ENCODE data around the gene PLEKHN1.

DNA sequence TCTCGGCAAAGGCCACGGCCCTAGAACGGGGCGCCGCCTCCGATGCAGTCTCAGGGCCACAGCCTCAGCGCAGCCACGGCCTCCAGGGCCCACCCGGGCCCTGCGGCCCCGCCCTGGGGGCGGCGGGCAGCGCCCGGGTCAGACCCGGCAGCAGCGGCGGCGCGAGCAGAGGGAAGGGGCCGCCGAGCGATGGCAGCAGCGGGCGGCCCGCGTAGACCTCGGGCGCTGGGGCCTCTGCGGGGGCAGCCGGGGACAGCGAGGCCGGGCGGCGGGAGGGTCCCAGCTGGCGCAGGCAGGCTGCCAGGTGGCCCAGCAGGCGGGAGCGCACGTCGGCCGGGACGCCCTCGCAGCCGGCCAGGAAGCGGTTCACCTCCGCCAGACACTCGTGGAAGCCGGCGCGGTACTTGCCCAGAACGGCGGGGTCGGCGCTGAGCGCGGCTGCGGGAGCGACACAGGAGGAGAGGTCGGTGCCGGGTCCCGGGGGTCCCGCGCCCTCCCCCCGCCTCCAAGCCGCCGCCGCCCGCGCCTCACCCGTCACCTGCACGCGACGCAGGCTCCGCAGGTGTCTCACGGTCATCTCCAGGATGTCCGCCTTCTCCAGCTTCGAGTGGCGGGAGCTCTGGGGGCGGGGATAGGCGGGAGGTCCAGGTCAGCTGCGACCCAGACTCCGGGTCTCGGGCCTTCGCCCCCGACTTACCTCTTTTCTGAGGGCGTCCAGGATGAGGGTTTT, 32.9 kb downstream of the PLEKHN1 start:
- no peak for TF ChIP-seq POLR2A (IDR thresholded peaks at IDR 0.05; ENCODE audit: extremely low read depth, insufficient read length)
- TF ChIP-seq, protein P1, sequence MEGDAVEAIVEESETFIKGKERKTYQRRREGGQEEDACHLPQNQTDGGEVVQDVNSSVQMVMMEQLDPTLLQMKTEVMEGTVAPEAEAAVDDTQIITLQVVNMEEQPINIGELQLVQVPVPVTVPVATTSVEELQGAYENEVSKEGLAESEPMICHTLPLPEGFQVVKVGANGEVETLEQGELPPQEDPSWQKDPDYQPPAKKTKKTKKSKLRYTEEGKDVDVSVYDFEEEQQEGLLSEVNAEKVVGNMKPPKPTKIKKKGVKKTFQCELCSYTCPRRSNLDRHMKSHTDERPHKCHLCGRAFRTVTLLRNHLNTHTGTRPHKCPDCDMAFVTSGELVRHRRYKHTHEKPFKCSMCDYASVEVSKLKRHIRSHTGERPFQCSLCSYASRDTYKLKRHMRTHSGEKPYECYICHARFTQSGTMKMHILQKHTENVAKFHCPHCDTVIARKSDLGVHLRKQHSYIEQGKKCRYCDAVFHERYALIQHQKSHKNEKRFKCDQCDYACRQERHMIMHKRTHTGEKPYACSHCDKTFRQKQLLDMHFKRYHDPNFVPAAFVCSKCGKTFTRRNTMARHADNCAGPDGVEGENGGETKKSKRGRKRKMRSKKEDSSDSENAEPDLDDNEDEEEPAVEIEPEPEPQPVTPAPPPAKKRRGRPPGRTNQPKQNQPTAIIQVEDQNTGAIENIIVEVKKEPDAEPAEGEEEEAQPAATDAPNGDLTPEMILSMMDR (IDR thresholded peaks at IDR 0.05; ENCODE audit: low read depth, low read length) = no peak
- TF ChIP-seq, protein P2, sequence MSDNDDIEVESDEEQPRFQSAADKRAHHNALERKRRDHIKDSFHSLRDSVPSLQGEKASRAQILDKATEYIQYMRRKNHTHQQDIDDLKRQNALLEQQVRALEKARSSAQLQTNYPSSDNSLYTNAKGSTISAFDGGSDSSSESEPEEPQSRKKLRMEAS (IDR thresholded peaks at IDR 0.05; ENCODE audit: low read depth, low read length) = no peak
- TF ChIP-seq MYC (IDR thresholded peaks at IDR 0.05; ENCODE audit: low read depth, low read length) = no peak
